AG09309 (cell line): ENCODE results near the gene CBY1.
"Not testable (repeated sequence)": the region's sequence is repeated elsewhere in the genome, so short reads cannot be mapped to it uniquely, and the experiment has no call there.

Experiments
- DNase-seq: peaks from one replicate; pipeline ENCODE4 v3.0.0-alpha.2; 2010; ENCODE audit warnings: low read depth
- H3K4me3 ChIP-seq: 2 replicates; pipeline ENCODE4 v1.5.1; 2011; ENCODE audit warnings: mild to moderate bottlenecking, low read depth, low read length, moderate library complexity; ENCODE audit not compliant: control insufficient read depth
- TF ChIP-seq, protein P1 (sequence below): IDR thresholded peaks from 2 replicates; pipeline ENCODE4 v1.5.1; 2011; ENCODE audit warnings: mild to moderate bottlenecking, low read depth, low read length, inconsistent platforms; ENCODE audit not compliant: insufficient read depth, control insufficient read depth; ENCODE audit errors: missing control alignments

CBY1 gene

DNA sequence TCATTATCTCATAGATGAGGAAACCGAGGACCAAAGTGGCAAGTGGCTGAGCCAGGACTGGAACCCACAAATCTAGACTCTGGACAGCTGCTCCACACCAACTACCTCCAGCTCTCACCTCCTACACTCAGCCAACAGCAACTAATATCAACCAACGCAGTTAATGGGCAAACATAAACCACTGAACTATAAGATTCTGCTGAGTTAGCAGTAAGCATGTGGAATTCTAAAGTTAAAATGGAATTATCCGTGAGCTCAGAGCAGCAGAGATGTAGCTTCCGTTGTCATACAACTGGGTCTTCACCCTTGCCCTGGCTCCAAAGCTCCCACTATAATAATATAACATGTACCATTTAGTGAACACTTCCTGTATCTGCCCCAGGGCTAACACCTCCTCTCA is 27.3 kb upstream of the CBY1 start:
- H3K4me3 ChIP-seq = no peak overlapping the region
- TF ChIP-seq, protein P1, sequence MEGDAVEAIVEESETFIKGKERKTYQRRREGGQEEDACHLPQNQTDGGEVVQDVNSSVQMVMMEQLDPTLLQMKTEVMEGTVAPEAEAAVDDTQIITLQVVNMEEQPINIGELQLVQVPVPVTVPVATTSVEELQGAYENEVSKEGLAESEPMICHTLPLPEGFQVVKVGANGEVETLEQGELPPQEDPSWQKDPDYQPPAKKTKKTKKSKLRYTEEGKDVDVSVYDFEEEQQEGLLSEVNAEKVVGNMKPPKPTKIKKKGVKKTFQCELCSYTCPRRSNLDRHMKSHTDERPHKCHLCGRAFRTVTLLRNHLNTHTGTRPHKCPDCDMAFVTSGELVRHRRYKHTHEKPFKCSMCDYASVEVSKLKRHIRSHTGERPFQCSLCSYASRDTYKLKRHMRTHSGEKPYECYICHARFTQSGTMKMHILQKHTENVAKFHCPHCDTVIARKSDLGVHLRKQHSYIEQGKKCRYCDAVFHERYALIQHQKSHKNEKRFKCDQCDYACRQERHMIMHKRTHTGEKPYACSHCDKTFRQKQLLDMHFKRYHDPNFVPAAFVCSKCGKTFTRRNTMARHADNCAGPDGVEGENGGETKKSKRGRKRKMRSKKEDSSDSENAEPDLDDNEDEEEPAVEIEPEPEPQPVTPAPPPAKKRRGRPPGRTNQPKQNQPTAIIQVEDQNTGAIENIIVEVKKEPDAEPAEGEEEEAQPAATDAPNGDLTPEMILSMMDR = no peak
- DNase-seq = no peak

DNA sequence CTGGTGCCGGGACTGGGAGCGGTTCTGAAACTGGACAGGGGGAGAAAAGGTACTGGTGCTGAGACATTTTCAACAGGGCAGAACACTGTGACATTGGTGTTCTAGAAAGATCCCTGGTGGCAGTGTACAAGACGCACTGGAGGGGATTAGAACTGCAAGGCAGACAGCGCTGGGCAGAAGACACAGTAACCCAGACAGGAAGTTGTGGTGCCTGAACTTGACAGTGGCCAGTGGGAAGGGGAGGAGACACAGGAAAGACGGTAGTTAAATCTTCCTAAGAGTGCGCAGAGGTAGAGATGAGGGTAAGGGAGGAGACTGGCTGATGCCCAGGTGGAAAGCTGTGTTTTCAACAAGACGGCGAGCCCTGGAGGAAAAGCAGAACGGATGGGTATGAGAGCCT is 24.7 kb upstream of the CBY1 start:
- TF ChIP-seq, protein P1 = no peak
- no peak overlapping the region for H3K4me3 ChIP-seq
- DNase-seq = no peak

DNA sequence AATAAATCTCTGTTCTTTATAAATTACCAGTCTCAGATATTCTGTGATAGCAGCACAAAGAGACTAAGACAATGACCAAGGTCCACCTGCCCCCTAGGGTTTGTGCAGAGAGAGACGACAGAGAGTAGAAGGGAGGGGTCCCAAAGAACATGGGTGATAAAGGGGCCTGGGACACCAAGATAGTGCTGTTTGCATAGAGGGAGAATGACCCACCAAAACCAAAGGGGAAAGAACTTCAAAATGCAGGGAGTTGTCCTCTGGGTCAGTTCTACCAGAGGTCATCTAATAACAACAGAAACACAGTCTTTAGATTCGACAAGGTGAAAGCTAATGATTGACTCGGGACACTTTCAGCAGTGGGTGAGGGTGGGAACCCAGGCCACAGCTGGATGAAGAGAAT is 23.9 kb upstream of the CBY1 start:
- DNase-seq = no peak
- TF ChIP-seq, protein P1 = no peak
- no peak overlapping the region for H3K4me3 ChIP-seq

DNA sequence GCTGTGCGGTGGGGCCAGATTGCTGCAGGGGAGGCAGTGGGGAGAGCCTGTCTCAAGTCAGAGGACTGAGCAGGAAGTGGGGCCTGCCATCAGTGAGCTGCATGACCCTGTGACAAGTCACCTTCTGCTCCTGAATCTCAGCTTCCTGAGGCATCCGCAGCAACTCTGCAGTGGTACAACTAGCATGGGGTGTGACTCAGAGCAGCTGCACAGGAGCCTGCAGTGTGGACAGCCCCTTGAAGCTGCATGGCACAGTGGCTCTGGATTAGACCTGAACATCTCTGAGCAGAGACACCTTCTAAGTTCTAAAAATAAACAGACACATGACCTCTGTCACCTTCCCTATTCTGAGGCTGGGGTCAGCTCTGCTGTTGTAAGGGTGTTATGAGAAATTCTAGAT is 18.2 kb upstream of the CBY1 start:
- TF ChIP-seq, protein P1 = no peak
- no peak overlapping the region for H3K4me3 ChIP-seq
- DNase-seq = no peak

DNA sequence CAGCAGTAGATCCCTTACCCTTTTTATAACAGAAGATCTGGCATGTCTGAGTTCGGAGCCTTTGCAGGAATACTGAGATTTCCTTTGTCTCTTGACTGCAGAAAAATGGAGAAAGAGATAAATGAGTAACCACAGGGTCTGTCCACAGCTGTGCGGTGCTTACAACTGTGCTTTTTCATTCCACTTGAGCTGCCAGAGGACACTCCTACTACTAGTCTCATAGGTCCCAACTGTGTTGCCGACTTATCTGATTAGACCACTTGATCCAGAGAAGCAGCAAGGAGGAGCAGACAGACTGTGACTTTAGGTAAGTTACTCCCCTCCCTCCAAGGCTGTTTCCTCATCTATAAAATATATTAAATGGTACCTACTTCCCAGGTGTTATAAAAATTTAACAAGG is 17.7 kb upstream of the CBY1 start:
- no peak for DNase-seq
- TF ChIP-seq, protein P1 = no peak
- H3K4me3 ChIP-seq = no peak overlapping the region

DNA sequence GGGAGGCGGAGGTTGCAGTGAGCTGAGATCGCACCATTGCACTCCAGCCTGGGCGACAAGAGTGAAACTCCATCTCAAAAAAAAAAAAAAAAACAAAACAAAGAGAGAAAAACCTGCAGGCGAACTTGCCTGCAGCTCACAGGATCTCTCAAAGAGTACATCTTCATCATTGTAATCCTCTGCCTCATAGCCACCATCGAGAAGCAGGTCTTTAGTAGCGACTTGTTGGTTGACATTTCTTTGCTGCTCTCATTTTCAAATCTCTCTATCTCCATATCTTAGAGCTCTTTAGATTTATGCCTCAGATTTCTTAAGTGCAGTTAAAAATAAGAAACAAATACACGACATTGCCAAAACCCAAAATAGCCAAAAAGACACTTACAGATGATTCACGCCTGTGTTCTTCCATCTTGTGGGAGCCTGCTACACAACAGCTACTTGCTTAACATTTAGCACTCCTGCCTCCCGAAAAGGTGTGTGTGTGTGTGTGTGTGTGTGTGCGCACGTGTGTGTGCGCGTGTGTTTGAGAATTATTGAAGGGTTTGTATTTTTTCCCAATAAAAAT is 14.9 kb upstream of the CBY1 start:
- DNase-seq = no peak
- H3K4me3 ChIP-seq = no peak overlapping the region
- TF ChIP-seq, protein P1 = no peak

DNA sequence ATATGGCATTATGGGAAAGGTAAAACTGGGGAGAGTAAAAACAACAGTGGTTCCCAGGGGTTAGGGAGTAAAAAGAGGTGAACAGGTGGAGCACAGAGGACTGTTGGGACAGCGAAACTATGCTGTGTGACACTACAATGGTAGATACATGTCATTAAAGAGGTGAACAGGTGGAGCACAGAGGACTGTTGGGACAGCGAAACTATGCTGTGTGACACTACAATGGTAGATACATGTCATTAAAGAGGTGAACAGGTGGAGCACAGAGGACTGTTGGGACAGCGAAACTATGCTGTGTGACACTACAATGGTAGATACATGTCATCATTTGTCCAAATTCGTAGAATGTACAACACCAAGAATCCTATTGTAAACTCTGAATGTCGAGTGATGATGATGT is 12.2 kb upstream of the CBY1 start:
- not testable (repeated sequence) for DNase-seq, H3K4me3 ChIP-seq
